Renal pelvis (tissue), 4 donors: ENCODE results near the gene ZNF543. TPM values are rescaled to one million over a fixed set of nuclear protein-coding genes. Genes with fewer than 3 reads are reported as not detected.
"Not testable (repeated sequence)": the region's sequence is repeated elsewhere in the genome, so short reads cannot be mapped to it uniquely, and the experiment has no call there.

ENCODE experiments used
- DNase-seq: peaks from one replicate; pipeline ENCODE4 v3.0.0-alpha.2; 2013
- polyA plus RNA-seq, 3 donors: library from polyadenylated mRNA; unstranded; fragments of 120-200 nt; gene quantifications; one replicate each; pipeline ENCODE4 v1.2.1, GENCODE V29; 2013; ENCODE audit not compliant: insufficient read length in 3 of 3

ZNF543 gene
- polyA plus RNA-seq, 3 donors: 7.4 to 10.4 (median 9.9) TPM

GRCh38 chr19:57314146-57314545, 6.1 kb upstream of the ZNF543 start:
- no peak for DNase-seq

- no peak for DNase-seq
These were observed 2.8 kb upstream of the ZNF543 start for GRCh38 chr19:57317503-57317902.

- no peak for DNase-seq
These were observed 448 bp upstream of the ZNF543 start for GRCh38 chr19:57319869-57320179.

GRCh38 chr19:57321116-57321515, 844 bp downstream of the ZNF543 start:
- DNase-seq: no peak

- DNase-seq: no peak
These were observed 1.5 kb downstream of the ZNF543 start for GRCh38 chr19:57321751-57322150.

GRCh38 chr19:57324992-57325391, 4.7 kb downstream of the ZNF543 start:
- no peak for DNase-seq

- DNase-seq: no peak
These were observed 7.7 kb downstream of the ZNF543 start for GRCh38 chr19:57327993-57328392.

GRCh38 chr19:57334191-57334590, 13.9 kb downstream of the ZNF543 start:
- no peak for DNase-seq

GRCh38 chr19:57338877-57339276, 18.6 kb downstream of the ZNF543 start:
- DNase-seq: no peak

GRCh38 chr19:57342582-57342981, 22.3 kb downstream of the ZNF543 start:
- DNase-seq: no peak

GRCh38 chr19:57348136-57348535, 27.9 kb downstream of the ZNF543 start:
- no peak for DNase-seq

GRCh38 chr19:57350877-57351805, 30.9 kb downstream of the ZNF543 start, which contains the start of gene ZNF304:
ZNF304 (plus strand) TSS chr19:57351271; CDS start chr19:57351665, 394 bp downstream.
- peak; percentile 95 for DNase-seq

GRCh38 chr19:57351867-57352266, 31.6 kb downstream of the ZNF543 start:
- DNase-seq: no peak

- DNase-seq: no peak
These were observed 35.6 kb downstream of the ZNF543 start for GRCh38 chr19:57355916-57356315.

GRCh38 chr19:57357406-57357805, 37.1 kb downstream of the ZNF543 start:
- no peak for DNase-seq

GRCh38 chr19:57359300-57359699, 39.0 kb downstream of the ZNF543 start:
- no peak for DNase-seq

- no peak for DNase-seq
These were observed 42.1 kb downstream of the ZNF543 start for GRCh38 chr19:57362419-57362818.

- peak; percentile 99 for DNase-seq
These were observed 42.9 kb downstream of the ZNF543 start, which contains the start of the genes TRAPPC2B and ZNF547 for GRCh38 chr19:57362997-57363687. TRAPPC2B (plus strand) TSS chr19:57363551; CDS start chr19:57364834, 1,283 bp downstream. ZNF547 (plus strand) TSS chr19:57363551; CDS start chr19:57368556, 5,005 bp downstream.

- no peak for DNase-seq
These were observed 43.5 kb downstream of the ZNF543 start for GRCh38 chr19:57363688-57364181.

- no peak for DNase-seq
These were observed 46.5 kb downstream of the ZNF543 start for GRCh38 chr19:57366776-57367175.

GRCh38 chr19:57374179-57374578, 53.9 kb downstream of the ZNF543 start:
- DNase-seq: no peak

- DNase-seq: not testable (repeated sequence)
These were observed 54.4 kb downstream of the ZNF543 start for GRCh38 chr19:57374647-57375046.

GRCh38 chr19:57376151-57376550, 55.9 kb downstream of the ZNF543 start:
- no peak for DNase-seq
